ENCODE measurements around the gene GPR156. TPM values are rescaled to one million over a fixed set of nuclear protein-coding genes. Genes with fewer than 3 reads are reported as not detected.

Gene GPR156
- total RNA-seq, 4 donors from 2014 or later, result 0.21 to 2.1 (median 0.50) TPM

- Histone ChIP-seq H3K27me3 (no peaks in the 10 kb centered on the region), H3K36me3 (no peaks in the 10 kb centered on the region)
- 75 to 86% methylated on average over 1 of the region's 1 CpG for WGBS, 2 donors
Measured at GRCh38 chr3:120258009-120258408, 27.0 kb downstream of the GPR156 start.

DNA sequence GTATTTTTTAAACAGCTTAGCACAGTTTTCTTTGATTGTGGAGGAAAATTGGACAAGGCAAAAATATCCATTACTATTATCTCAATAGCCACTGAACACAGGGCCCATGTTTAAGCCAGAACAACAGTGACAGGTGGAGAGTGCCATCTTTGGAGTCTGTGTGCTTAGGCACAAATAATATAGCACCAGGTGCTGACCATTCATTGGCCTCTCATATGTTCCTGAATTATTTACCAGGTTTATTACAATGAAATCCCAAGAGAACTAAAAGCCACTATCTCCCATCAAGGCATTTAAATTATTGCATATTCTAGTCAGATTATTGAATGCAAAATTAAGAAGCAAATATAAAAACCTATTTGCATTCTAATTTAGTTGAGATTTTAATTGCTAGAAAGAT lies 39.6 kb downstream of the GPR156 start:
- no peaks in the 10 kb centered on the region for H3K36me3 ChIP-seq
- no peaks in the 10 kb centered on the region for H3K9me3 ChIP-seq
- H3K4me1 ChIP-seq, result no peaks in the 10 kb centered on the region
- TF ChIP-seq EP300 (IDR thresholded peaks at IDR 0.05) (no peak), POLR2A (IDR thresholded peaks at IDR 0.05) (no peak)
- TF ChIP-seq, protein P1, sequence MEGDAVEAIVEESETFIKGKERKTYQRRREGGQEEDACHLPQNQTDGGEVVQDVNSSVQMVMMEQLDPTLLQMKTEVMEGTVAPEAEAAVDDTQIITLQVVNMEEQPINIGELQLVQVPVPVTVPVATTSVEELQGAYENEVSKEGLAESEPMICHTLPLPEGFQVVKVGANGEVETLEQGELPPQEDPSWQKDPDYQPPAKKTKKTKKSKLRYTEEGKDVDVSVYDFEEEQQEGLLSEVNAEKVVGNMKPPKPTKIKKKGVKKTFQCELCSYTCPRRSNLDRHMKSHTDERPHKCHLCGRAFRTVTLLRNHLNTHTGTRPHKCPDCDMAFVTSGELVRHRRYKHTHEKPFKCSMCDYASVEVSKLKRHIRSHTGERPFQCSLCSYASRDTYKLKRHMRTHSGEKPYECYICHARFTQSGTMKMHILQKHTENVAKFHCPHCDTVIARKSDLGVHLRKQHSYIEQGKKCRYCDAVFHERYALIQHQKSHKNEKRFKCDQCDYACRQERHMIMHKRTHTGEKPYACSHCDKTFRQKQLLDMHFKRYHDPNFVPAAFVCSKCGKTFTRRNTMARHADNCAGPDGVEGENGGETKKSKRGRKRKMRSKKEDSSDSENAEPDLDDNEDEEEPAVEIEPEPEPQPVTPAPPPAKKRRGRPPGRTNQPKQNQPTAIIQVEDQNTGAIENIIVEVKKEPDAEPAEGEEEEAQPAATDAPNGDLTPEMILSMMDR (IDR thresholded peaks at IDR 0.05), result no peak
- H3K4me3 ChIP-seq, result no peak overlapping the region
- no peaks in the 10 kb centered on the region for H3K27me3 ChIP-seq
- no peak for DNase-seq (ENCODE audit: low spot score in 2 of 2)
- no peak overlapping the region for H3K27ac ChIP-seq

More at GRCh38 chr3:120258009-120258408, 27.0 kb downstream of the GPR156 start:
- H3K27ac ChIP-seq, result no peak overlapping the region
- no peak overlapping the region for H3K4me3 ChIP-seq
- H3K4me1 ChIP-seq, result no peaks in the 10 kb centered on the region
- TF ChIP-seq EP300 (IDR thresholded peaks at IDR 0.05), result no peak
- TF ChIP-seq, protein P1 (IDR thresholded peaks at IDR 0.05), result no peak
- no peak for TF ChIP-seq POLR2A (IDR thresholded peaks at IDR 0.05)
- H3K9me3 ChIP-seq, result peaks cover 0 to 33% (median 3%) of the 10 kb centered on the region in 4 donors
- DNase-seq (ENCODE audit: low spot score in 2 of 2), result no peak

- Histone ChIP-seq H3K4me3 (no peak overlapping the region), H3K27ac (peak overlapping the region in 1 of 4 donors; percentile 25), H3K4me1 (no peaks in the 10 kb centered on the region), H3K36me3 (no peaks in the 10 kb centered on the region), H3K9me3 (no peaks in the 10 kb centered on the region), H3K27me3 (no peaks in the 10 kb centered on the region)
- WGBS, 2 donors, result 52 to 68% methylated on average over 3 of the region's 3 CpGs
- DNase-seq (ENCODE audit: low spot score in 2 of 2), result no peak
- TF ChIP-seq, protein P1 (IDR thresholded peaks at IDR 0.05), result peak in 1 of 5 experiments; percentile 8
- TF ChIP-seq POLR2A (IDR thresholded peaks at IDR 0.05) (no peak), EP300 (IDR thresholded peaks at IDR 0.05) (no peak)
Measured at GRCh38 chr3:120244834-120245225, 40.2 kb downstream of the GPR156 start.

DNA sequence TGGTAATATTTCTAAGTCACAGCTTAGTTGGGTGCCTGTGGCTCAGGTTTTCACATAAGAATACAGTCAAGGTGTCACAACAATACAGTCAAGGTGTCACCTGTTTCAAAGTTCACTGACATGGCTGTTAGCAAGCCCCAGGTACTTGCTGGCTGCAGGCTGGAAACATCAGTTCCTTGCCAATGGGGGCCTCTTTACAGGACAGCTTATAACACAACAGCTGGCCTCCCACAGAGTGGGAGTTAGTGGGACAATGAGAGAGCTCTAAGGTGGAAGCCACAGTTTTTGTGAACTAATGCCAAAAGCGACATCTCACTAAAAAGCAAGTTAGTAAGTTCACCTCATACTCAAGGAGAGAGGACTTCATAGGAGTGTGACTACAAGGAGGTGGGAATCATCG lies 45.4 kb downstream of the GPR156 start:
- Histone ChIP-seq H3K27me3 (no peaks in the 10 kb centered on the region), H3K4me1 (no peaks in the 10 kb centered on the region), H3K9me3 (peaks cover 0 to 2% (median 0%) of the 10 kb centered on the region in 4 donors), H3K4me3 (no peak overlapping the region), H3K27ac (no peak overlapping the region), H3K36me3 (no peaks in the 10 kb centered on the region)
- 86 to 94% methylated on average over 2 of the region's 2 CpGs for WGBS, 2 donors
- no peak for DNase-seq (ENCODE audit: low spot score in 2 of 2)
- TF ChIP-seq, protein P1 (IDR thresholded peaks at IDR 0.05), result no peak
- TF ChIP-seq EP300 (IDR thresholded peaks at IDR 0.05) (no peak), POLR2A (IDR thresholded peaks at IDR 0.05) (no peak)

- WGBS, 2 donors, result 85 to 87% methylated on average over 2 of the region's 2 CpGs
- Histone ChIP-seq H3K36me3 (no peaks in the 10 kb centered on the region), H3K27me3 (no peaks in the 10 kb centered on the region), H3K4me1 (no peaks in the 10 kb centered on the region), H3K9me3 (peaks cover 0 to 5% (median 0%) of the 10 kb centered on the region in 4 donors), H3K4me3 (no peak overlapping the region), H3K27ac (no peak overlapping the region)
- DNase-seq (ENCODE audit: low spot score in 2 of 2), result no peak
- TF ChIP-seq, protein P1 (IDR thresholded peaks at IDR 0.05), result no peak
- no peak for TF ChIP-seq POLR2A (IDR thresholded peaks at IDR 0.05)
- no peak for TF ChIP-seq EP300 (IDR thresholded peaks at IDR 0.05)
Measured at GRCh38 chr3:120227710-120228347, 57.2 kb downstream of the GPR156 start.

All from tibial nerve (tissue), 4 donors.